Spleen (tissue), 11 donors: Measurements from ENCODE around the gene LGI4. TPM values are rescaled to one million over a fixed set of nuclear protein-coding genes. Genes with fewer than 3 reads are reported as not detected.

Experiments
- DNase-seq: peaks from one replicate; pipeline ENCODE4 v3.0.0-alpha.2; 2020
- H3K27ac ChIP-seq, 8 donors: fragments of 200-600 bp; sonication (generic) in 7 of 8; 1 replicate in 4 of 8; 2 replicates in 4 of 8; pipeline versions ENCODE4 v1.5.0 to v1.8.0; 2016 to 2021; ENCODE audit warnings: inconsistent platforms in 4 of 8, mild to moderate bottlenecking in 4 of 8, moderate library complexity in 1 of 8
- H3K27me3 ChIP-seq, 7 donors: fragments of 200-600 bp; sonication (generic) in 6 of 7; replicated peaks in 1 of 7; 1 replicate in 4 of 7; 2 replicates in 3 of 7; pipeline versions ENCODE4 v1.5.0 to v1.8.0; 2016 to 2021; ENCODE audit warnings: inconsistent platforms in 3 of 7, mild to moderate bottlenecking in 1 of 7
- H3K36me3 ChIP-seq, 6 donors: fragments of 200-600 bp; sonication (generic) in 5 of 6; 1 replicate in 4 of 6; 2 replicates in 2 of 6; pipeline versions ENCODE4 v1.5.0 to v1.8.0; 2016 to 2021; ENCODE audit warnings: inconsistent platforms in 2 of 6
- H3K4me1 ChIP-seq, 6 donors: fragments of 200-600 bp; sonication (generic) in 5 of 6; 1 replicate in 3 of 6; 2 replicates in 3 of 6; pipeline versions ENCODE4 v1.5.0 to v1.8.0; 2016 to 2021; ENCODE audit warnings: inconsistent platforms in 3 of 6
- H3K4me3 ChIP-seq, 8 donors: fragments of 200-600 bp; sonication (generic) in 7 of 8; 1 replicate in 4 of 8; 2 replicates in 4 of 8; pipeline versions ENCODE4 v1.5.0 to v1.8.0; 2016 to 2021; ENCODE audit warnings: inconsistent platforms in 4 of 8, mild to moderate bottlenecking in 4 of 8, moderate library complexity in 2 of 8
- H3K9me3 ChIP-seq, 8 donors: fragments of 200-600 bp; sonication (generic) in 7 of 8; 1 replicate in 4 of 8; 2 replicates in 4 of 8; pipeline versions ENCODE4 v1.5.0 to v1.8.0; 2016 to 2021; ENCODE audit warnings: inconsistent platforms in 4 of 8
- POLR2A ChIP-seq, 3 donors: fragments of 450-650 bp; IDR thresholded peaks; one replicate each; pipeline ENCODE4 v1.5.1; 2017; ENCODE audit warnings: antibody characterized with exemption in 3 of 3, mild to moderate bottlenecking in 1 of 3
- POLR2AphosphoS5 ChIP-seq, 3 donors: sonication (generic); formaldehyde crosslinking; IDR thresholded peaks; one replicate each; pipeline ENCODE4 v1.5.1; 2017; ENCODE audit warnings: antibody characterized with exemption in 3 of 3
- WGBS, 5 donors: extraction: QIAGEN DNeasy Blood & Tissue Kit in 3 of 5; methylation state at CpG; one replicate each; pipeline versions ENCODE4 v1.1.5 to v1.1.7; 2013 to 2018; 5-methylcytosine and 5-hydroxymethylcytosine counted together
- intact Hi-C: fragments of 100-400 bp; cut with DNase I; formaldehyde crosslinking; loops from one replicate; pipeline ENCODE4 v1.15.0; 2023; ENCODE audit warnings: low total_unique reads
- polyA plus RNA-seq, 3 donors: library from polyadenylated mRNA; stranded (reverse); fragments of 200-250 nt; gene quantifications; one replicate each; pipeline ENCODE4 v1.2.1, GENCODE V29; 2013
- total RNA-seq, 7 donors: library from RNA; depleted of rRNA in 3 of 7; stranded (reverse); fragments of >200 nt in 3 of 7; fragmentation: NEBNext Ultra II Directional in 4 of 7; extraction: Animal tissue kit (Norgen Biotek cat#: 25700) in 4 of 7; gene quantifications; one replicate each; pipeline versions ENCODE4 v1.1.0 to v1.2.1, GENCODE V29; 2016 to 2021
- TF ChIP-seq, protein P1 (sequence below), 11 experiments: fragments of 200-600 bp in 7 of 11; fragments of 450-650 bp in 4 of 11; sonication (generic) in 4 of 11; IDR thresholded peaks in 8 of 11; conservative IDR thresholded peaks in 3 of 11; 1 replicate in 7 of 11; 2 replicates in 4 of 11; pipeline versions ENCODE4 v1.4.0 to v1.8.0; 2016 to 2021; ENCODE audit warnings: antibody characterized with exemption in 11 of 11, inconsistent platforms in 4 of 11, mild to moderate bottlenecking in 1 of 11
- donor health status: healthy with polysubstance abuse.
- donor health status: DM: no; HTN: no; CAD: no; lungs with moderate emphysema.
- donor health status: DM: no; HTN: no; CAD: no.
- donor health status: Bipolar disorder and iron deficiency.
- donor health status: healthy.
- donor health status: DM: no; HTN: no; CAD: no.
- donor health status: DM: yes; HTN: yes; CAD: no.

The LGI4 gene
- total and polyA plus RNA-seq, 10 donors: 0.68 to 9.7 (median 1.6) TPM; not detected in 1

DNA sequence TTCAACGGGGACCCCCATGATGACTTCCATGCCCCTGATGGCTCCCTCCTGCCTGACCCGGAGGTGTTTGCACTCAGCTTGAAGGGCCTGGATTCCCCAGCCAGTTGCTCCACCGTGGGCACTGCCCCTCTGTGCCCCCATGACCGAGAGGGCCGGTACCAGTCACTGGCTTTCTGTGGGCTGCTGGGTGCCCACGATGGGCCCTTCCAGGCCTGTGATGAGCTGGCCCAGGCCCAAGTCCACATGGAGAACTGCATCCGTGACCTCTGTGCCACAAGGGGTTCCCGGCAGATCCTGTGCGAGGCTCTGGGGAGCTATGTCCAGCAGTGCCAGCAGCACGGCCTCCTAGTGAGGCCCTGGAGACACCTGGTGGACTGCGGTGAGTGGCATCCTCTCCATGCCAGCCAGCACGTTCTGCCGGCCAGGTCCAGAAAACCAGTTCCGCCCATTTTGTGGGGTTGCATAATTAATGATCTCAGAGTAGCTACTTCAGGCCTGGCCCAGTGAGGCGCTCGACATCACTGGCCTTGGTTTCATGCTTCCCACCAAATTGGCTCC is 54.2 kb downstream of the LGI4 start:
- H3K9me3 ChIP-seq: no peaks in the 10 kb centered on the region
- intact Hi-C loops: no loop called here
- H3K27me3 ChIP-seq: no peaks in the 10 kb centered on the region
- H3K4me1 ChIP-seq: peaks cover 4 to 34% (median 16%) of the 10 kb centered on the region in 6 donors
- no peak for DNase-seq
- TF ChIP-seq, protein P1, sequence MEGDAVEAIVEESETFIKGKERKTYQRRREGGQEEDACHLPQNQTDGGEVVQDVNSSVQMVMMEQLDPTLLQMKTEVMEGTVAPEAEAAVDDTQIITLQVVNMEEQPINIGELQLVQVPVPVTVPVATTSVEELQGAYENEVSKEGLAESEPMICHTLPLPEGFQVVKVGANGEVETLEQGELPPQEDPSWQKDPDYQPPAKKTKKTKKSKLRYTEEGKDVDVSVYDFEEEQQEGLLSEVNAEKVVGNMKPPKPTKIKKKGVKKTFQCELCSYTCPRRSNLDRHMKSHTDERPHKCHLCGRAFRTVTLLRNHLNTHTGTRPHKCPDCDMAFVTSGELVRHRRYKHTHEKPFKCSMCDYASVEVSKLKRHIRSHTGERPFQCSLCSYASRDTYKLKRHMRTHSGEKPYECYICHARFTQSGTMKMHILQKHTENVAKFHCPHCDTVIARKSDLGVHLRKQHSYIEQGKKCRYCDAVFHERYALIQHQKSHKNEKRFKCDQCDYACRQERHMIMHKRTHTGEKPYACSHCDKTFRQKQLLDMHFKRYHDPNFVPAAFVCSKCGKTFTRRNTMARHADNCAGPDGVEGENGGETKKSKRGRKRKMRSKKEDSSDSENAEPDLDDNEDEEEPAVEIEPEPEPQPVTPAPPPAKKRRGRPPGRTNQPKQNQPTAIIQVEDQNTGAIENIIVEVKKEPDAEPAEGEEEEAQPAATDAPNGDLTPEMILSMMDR (IDR thresholded peaks at IDR 0.05 in 8 of 11, conservative IDR thresholded peaks at IDR 0.05 in 3 of 11): no peak
- no peak for TF ChIP-seq POLR2AphosphoS5 (IDR thresholded peaks at IDR 0.05)
- no peak overlapping the region for H3K4me3 ChIP-seq
- H3K27ac ChIP-seq: no peak overlapping the region
- WGBS, 5 donors: 83 to 90% (median 87%) methylated on average over 8 to 16 of the region's 16 CpGs
- no peaks in the 10 kb centered on the region for H3K36me3 ChIP-seq

DNA sequence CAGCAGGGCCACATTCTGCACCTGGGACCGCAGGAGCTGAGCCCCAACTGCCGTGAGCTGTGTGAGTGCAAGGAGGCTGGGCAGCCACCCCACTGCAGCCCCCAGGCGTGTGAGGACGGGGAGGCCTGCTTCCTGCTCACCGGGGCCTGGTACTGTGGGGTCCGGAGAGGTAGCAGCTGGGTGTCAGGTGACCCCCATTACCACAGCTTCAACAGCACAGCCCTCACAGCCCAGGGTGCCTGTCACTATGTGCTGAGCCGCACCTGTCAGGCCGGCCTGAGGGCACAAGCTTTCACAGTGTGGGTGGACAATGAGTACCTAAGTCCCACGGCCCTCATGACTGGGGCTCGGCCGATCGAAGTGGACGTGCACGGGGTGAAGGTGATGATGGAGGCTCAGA is 55.0 kb downstream of the LGI4 start:
- H3K36me3 ChIP-seq: no peaks in the 10 kb centered on the region
- intact Hi-C loops: no loop called here
- WGBS, 5 donors: 66 to 87% (median 81%) methylated on average over 5 to 14 of the region's 14 CpGs
- H3K4me1 ChIP-seq: peaks cover 0 to 32% (median 9%) of the 10 kb centered on the region in 6 donors
- no peaks in the 10 kb centered on the region for H3K9me3 ChIP-seq
- no peaks in the 10 kb centered on the region for H3K27me3 ChIP-seq
- no peak for DNase-seq
- no peak overlapping the region for H3K4me3 ChIP-seq
- no peak overlapping the region for H3K27ac ChIP-seq
- TF ChIP-seq POLR2A (IDR thresholded peaks at IDR 0.05): no peak
- TF ChIP-seq POLR2AphosphoS5 (IDR thresholded peaks at IDR 0.05): no peak
- TF ChIP-seq, protein P1 (IDR thresholded peaks at IDR 0.05 in 8 of 11, conservative IDR thresholded peaks at IDR 0.05 in 3 of 11): no peak

DNA sequence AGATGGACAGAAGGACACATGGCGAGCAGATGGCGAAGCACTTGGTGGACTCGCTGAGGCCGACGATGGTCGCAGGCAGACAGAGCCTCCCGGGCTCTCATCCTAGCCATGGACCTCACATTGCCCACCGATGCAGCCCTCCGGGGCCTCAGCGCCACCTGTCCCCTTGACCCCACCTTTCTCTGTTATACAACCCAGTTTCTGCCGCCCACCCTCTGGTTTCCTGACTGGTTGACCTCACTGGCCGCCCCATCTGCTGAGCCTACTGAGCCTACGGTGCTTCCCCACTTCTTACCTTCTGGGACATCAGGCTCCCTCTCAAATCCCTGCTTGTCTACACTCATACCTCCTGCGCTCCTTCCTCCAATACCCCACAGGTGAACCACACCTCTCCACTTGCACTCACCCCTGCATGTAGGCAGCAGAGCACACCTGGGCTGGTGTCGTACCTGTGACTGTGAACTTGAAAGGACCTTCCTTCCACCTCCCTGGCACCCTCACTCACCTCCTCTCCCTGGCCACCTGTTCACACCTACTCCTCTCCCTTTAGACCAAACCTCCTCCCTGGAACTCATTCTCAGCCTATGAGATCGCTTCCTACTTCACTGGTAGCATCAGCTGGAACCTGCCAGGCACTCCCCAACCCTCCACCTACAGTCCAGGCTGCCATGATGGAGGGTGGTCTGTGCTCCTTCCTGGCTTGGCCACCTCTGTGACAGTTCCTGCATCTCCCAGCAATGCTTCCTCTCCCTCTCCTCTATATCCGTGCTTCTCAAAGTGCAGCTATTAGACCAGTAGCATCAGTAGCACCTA is 57.2 kb downstream of the LGI4 start:
- intact Hi-C loops: no loop called here
- 82 to 91% (median 88%) methylated on average over 17 of the region's 17 CpGs for WGBS, 5 donors
- H3K4me3 ChIP-seq: no peak overlapping the region
- no peak overlapping the region for H3K27ac ChIP-seq
- no peak for TF ChIP-seq POLR2A (IDR thresholded peaks at IDR 0.05)
- TF ChIP-seq POLR2AphosphoS5 (IDR thresholded peaks at IDR 0.05): no peak
- TF ChIP-seq, protein P1 (IDR thresholded peaks at IDR 0.05 in 8 of 11, conservative IDR thresholded peaks at IDR 0.05 in 3 of 11): no peak
- no peaks in the 10 kb centered on the region for H3K27me3 ChIP-seq
- no peaks in the 10 kb centered on the region for H3K9me3 ChIP-seq
- H3K36me3 ChIP-seq: no peaks in the 10 kb centered on the region
- H3K4me1 ChIP-seq: peaks cover 0 to 12% (median 0%) of the 10 kb centered on the region in 6 donors
- DNase-seq: no peak

DNA sequence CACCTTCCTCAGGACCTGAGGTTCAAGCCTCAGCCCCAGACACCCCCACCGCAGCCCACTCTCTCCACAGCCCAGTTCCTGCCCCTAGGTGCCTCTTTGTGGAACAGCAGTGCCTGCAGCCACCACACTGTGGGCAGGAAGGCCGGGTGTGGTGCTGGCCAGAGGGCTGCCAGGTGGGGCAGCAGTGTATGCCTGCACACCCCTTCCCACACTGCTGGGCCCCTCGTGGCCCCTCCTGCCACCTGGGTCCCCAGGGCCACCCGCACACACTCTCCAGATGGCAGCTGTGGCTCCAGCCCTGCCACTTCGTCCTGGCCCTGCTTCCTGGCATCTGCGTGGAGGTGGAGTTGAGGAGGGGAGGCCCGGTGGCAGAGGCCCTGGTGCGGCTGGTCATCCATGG is 58.2 kb downstream of the LGI4 start:
- no peaks in the 10 kb centered on the region for H3K27me3 ChIP-seq
- no peaks in the 10 kb centered on the region for H3K36me3 ChIP-seq
- H3K4me1 ChIP-seq: peaks cover 0 to 9% (median 0%) of the 10 kb centered on the region in 6 donors
- no peak for DNase-seq
- H3K27ac ChIP-seq: no peak overlapping the region
- intact Hi-C loops: no loop called here
- no peak overlapping the region for H3K4me3 ChIP-seq
- no peak for TF ChIP-seq POLR2A (IDR thresholded peaks at IDR 0.05)
- TF ChIP-seq, protein P1 (IDR thresholded peaks at IDR 0.05 in 8 of 11, conservative IDR thresholded peaks at IDR 0.05 in 3 of 11): no peak
- TF ChIP-seq POLR2AphosphoS5 (IDR thresholded peaks at IDR 0.05): no peak
- no peaks in the 10 kb centered on the region for H3K9me3 ChIP-seq
- WGBS, 5 donors: 29 to 52% (median 45%) methylated on average over 5 to 8 of the region's 8 CpGs
